ENCODE results near the gene PARS2. TPM values are rescaled to one million over a fixed set of nuclear protein-coding genes. Genes with fewer than 3 reads are reported as not detected.

The PARS2 gene
- polyA plus RNA-seq, 2 of the 4 experiments (the other 2 are of a cell fraction), result 2.3 to 2.9 TPM

Other genes starting within 250 kb of the PARS2 start
- 1.7 and 2.0 TPM in 2 replicates for gene ACOT11, start 216.3 kb downstream of the PARS2 start, polyA plus RNA-seq (2011; rRNA removed)
- gene ACOT11, start 216.3 kb downstream of the PARS2 start, polyA plus RNA-seq (2017; fragmentation: RNase III; extraction: RNeasy Plus Mini Kit Qiagen cat#74134 plus additional on column Dnase treatment), result 1.5 to 1.8 TPM (median 1.7 TPM) in 3 replicates
- gene FAM151A, start 141.0 kb downstream of the PARS2 start, polyA plus RNA-seq (2011; rRNA removed), result not detected in 2 replicates
- not detected in 3 replicates for gene FAM151A, start 141.0 kb downstream of the PARS2 start, polyA plus RNA-seq (2017; fragmentation: RNase III; extraction: RNeasy Plus Mini Kit Qiagen cat#74134 plus additional on column Dnase treatment)
- gene MROH7, start 122.7 kb downstream of the PARS2 start, polyA plus RNA-seq (2011; rRNA removed), result 0.04 TPM in 1 of 2 replicates, not detected in the other
- not detected in 3 replicates for gene MROH7, start 122.7 kb downstream of the PARS2 start, polyA plus RNA-seq (2017; fragmentation: RNase III; extraction: RNeasy Plus Mini Kit Qiagen cat#74134 plus additional on column Dnase treatment)
- 27.1 and 32.2 TPM in 2 replicates for gene TTC4, start 48.7 kb downstream of the PARS2 start, polyA plus RNA-seq (2011; rRNA removed)
- 20.1 to 22.8 TPM (median 20.4 TPM) in 3 replicates for gene TTC4, start 48.7 kb downstream of the PARS2 start, polyA plus RNA-seq (2017; fragmentation: RNase III; extraction: RNeasy Plus Mini Kit Qiagen cat#74134 plus additional on column Dnase treatment)
- gene TTC22, start 36.8 kb upstream of the PARS2 start, polyA plus RNA-seq (2011; rRNA removed), result not detected in 2 replicates
- not detected in 3 replicates for gene TTC22, start 36.8 kb upstream of the PARS2 start, polyA plus RNA-seq (2017; fragmentation: RNase III; extraction: RNeasy Plus Mini Kit Qiagen cat#74134 plus additional on column Dnase treatment)
- gene DHCR24, start 122.7 kb upstream of the PARS2 start, polyA plus RNA-seq (2011; rRNA removed), result 29.9 and 60.3 TPM in 2 replicates
- gene DHCR24, start 122.7 kb upstream of the PARS2 start, polyA plus RNA-seq (2017; fragmentation: RNase III; extraction: RNeasy Plus Mini Kit Qiagen cat#74134 plus additional on column Dnase treatment), result 20.4 to 33.3 TPM (median 30.2 TPM) in 3 replicates
- 0.06 and 0.15 TPM in 2 replicates for gene TMEM61, start 216.1 kb upstream of the PARS2 start, polyA plus RNA-seq (2011; rRNA removed)
- 0.10 to 0.12 TPM in 2 of 3 replicates, not detected in the other for gene TMEM61, start 216.1 kb upstream of the PARS2 start, polyA plus RNA-seq (2017; fragmentation: RNase III; extraction: RNeasy Plus Mini Kit Qiagen cat#74134 plus additional on column Dnase treatment)
- not detected in 2 replicates for gene BSND, start 234.4 kb upstream of the PARS2 start, polyA plus RNA-seq (2011; rRNA removed)
- not detected in 3 replicates for gene BSND, start 234.4 kb upstream of the PARS2 start, polyA plus RNA-seq (2017; fragmentation: RNase III; extraction: RNeasy Plus Mini Kit Qiagen cat#74134 plus additional on column Dnase treatment)

All from A549 (cell line).